ENCODE measurements around the gene TFB1M.

DNA sequence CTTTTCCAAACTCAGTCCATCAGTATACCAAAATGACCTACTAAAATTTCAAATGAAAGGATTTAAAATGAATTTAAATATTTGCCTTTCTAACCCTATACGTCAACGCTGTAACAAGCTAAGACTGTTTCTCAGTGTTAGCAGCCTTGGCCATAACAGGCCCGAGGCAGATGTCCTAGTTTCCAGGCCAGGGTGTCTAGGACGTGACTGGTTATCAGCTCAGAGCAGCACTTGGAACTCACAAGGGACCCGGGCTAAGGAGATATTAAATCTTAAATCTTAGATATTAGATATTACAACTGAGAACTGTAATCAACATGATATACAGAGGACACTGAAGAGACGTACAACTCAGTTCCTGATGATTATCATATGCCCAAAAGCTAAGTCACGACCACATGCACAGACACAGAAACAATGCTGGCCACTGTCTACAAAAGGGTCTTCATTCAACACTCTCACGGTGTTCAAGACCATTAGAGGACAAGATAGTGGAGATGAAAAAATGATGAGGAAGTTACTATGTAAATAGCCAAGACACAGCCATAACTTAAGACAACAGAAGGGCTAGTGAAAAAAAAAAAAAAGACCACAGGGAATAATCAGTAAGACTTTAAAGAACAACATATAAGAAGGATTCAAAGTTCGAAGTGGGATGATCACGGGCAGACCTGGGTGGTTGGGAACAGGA lies 50.8 kb downstream of the TFB1M start, which contains the start of gene CLDN20:
- TF ChIP-seq, protein P1, sequence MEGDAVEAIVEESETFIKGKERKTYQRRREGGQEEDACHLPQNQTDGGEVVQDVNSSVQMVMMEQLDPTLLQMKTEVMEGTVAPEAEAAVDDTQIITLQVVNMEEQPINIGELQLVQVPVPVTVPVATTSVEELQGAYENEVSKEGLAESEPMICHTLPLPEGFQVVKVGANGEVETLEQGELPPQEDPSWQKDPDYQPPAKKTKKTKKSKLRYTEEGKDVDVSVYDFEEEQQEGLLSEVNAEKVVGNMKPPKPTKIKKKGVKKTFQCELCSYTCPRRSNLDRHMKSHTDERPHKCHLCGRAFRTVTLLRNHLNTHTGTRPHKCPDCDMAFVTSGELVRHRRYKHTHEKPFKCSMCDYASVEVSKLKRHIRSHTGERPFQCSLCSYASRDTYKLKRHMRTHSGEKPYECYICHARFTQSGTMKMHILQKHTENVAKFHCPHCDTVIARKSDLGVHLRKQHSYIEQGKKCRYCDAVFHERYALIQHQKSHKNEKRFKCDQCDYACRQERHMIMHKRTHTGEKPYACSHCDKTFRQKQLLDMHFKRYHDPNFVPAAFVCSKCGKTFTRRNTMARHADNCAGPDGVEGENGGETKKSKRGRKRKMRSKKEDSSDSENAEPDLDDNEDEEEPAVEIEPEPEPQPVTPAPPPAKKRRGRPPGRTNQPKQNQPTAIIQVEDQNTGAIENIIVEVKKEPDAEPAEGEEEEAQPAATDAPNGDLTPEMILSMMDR (IDR thresholded peaks at IDR 0.05; ENCODE audit: low read depth, low read length) = no peak
- no peak for TF ChIP-seq EZH2phosphoT487 (IDR thresholded peaks at IDR 0.05; ENCODE audit: low read depth)
